ENCODE data around the gene TIMM29.
"Not testable (repeated sequence)": the region's sequence is repeated elsewhere in the genome, so short reads cannot be mapped to it uniquely, and the experiment has no call there.

Gene TIMM29

GRCh38 chr19:10913716-10914340 is 14.8 kb upstream of the TIMM29 start:
- DNase-seq = no peak

- DNase-seq = peak; percentile 79
These were observed 13.2 kb upstream of the TIMM29 start for GRCh38 chr19:10915130-10916091.

- no peak for DNase-seq
These were observed 12.0 kb upstream of the TIMM29 start for GRCh38 chr19:10916602-10917001.

- no peak for DNase-seq
These were observed 10.3 kb upstream of the TIMM29 start for GRCh38 chr19:10918359-10918758.

GRCh38 chr19:10919352-10920287 is 9.0 kb upstream of the TIMM29 start:
- no peak for DNase-seq

GRCh38 chr19:10920288-10920655 is 8.3 kb upstream of the TIMM29 start:
- DNase-seq = no peak

- no peak for DNase-seq
These were observed 7.8 kb upstream of the TIMM29 start for GRCh38 chr19:10920781-10921180.

GRCh38 chr19:10921199-10921909 is 7.3 kb upstream of the TIMM29 start:
- no peak for DNase-seq

- no peak for DNase-seq
These were observed 6.5 kb upstream of the TIMM29 start for GRCh38 chr19:10921910-10922637.

- DNase-seq = no peak
These were observed 6.0 kb upstream of the TIMM29 start for GRCh38 chr19:10922638-10923014.

GRCh38 chr19:10923260-10924112 is 5.1 kb upstream of the TIMM29 start:
- DNase-seq = no peak

- DNase-seq = no peak
These were observed 4.0 kb upstream of the TIMM29 start for GRCh38 chr19:10924597-10924996.

- DNase-seq = no peak
These were observed 665 bp upstream of the TIMM29 start for GRCh38 chr19:10927730-10928562.

- no peak for DNase-seq
These were observed 787 bp downstream of the TIMM29 start for GRCh38 chr19:10929402-10929794.

GRCh38 chr19:10935371-10936059 is 6.9 kb downstream of the TIMM29 start:
- no peak for DNase-seq

- peak; percentile 77 for DNase-seq
These were observed 8.1 kb downstream of the TIMM29 start for GRCh38 chr19:10936661-10937084.

GRCh38 chr19:10941649-10942048 is 13.0 kb downstream of the TIMM29 start:
- not testable (repeated sequence) for DNase-seq

GRCh38 chr19:10943412-10943811 is 14.8 kb downstream of the TIMM29 start:
- not testable (repeated sequence) for DNase-seq

GRCh38 chr19:10945264-10945663 is 16.7 kb downstream of the TIMM29 start:
- DNase-seq = no peak
